Lung (tissue), 12 donors: ENCODE data around the gene CFAP157. TPM values are rescaled to one million over a fixed set of nuclear protein-coding genes. Genes with fewer than 3 reads are reported as not detected.

ENCODE experiments used
- ATAC-seq: fragments of 200-7000 bp; cut with Tn5 transposase; one replicate; pipeline ENCODE4 v1.9.1; 2020; ENCODE audit warnings: moderate number of reproducible peaks; ENCODE audit not compliant: insufficient read depth, low FRiP score
- DNase-seq, 3 donors: peaks; one replicate each; pipeline ENCODE4 v3.0.0-alpha.2; 2013 to 2017
- H3K27ac ChIP-seq, 2 donors: one replicate each; pipeline ENCODE4 v1.5.1; 2013; ENCODE audit warnings: mild to moderate bottlenecking in 2 of 2, moderate library complexity in 2 of 2, control low read depth in 1 of 2, inconsistent platforms in 1 of 2, low read depth in 1 of 2, low read length in 1 of 2
- H3K27me3 ChIP-seq, 3 donors: one replicate each; pipeline ENCODE4 v1.5.1; 2013; ENCODE audit warnings: low read length in 2 of 3; ENCODE audit not compliant: control insufficient read depth in 3 of 3, insufficient read depth in 3 of 3
- H3K36me3 ChIP-seq, 4 donors: one replicate each; pipeline ENCODE4 v1.5.1; 2013; ENCODE audit warnings: low read length in 4 of 4, mild to moderate bottlenecking in 1 of 4, moderate library complexity in 1 of 4; ENCODE audit not compliant: control insufficient read depth in 4 of 4, insufficient read depth in 4 of 4
- H3K4me1 ChIP-seq, 5 donors: one replicate each; pipeline ENCODE4 v1.5.1; 2013; ENCODE audit warnings: low read length in 5 of 5, mild to moderate bottlenecking in 2 of 5, moderate library complexity in 1 of 5; ENCODE audit not compliant: control insufficient read depth in 5 of 5, insufficient read depth in 5 of 5
- H3K4me3 ChIP-seq: one replicate; pipeline ENCODE4 v1.5.1; 2013; ENCODE audit warnings: mild to moderate bottlenecking, control low read depth, moderate library complexity
- H3K9ac ChIP-seq, 2 donors: one replicate each; pipeline ENCODE4 v1.5.1; 2013; ENCODE audit warnings: low read length in 2 of 2, control low read depth in 1 of 2; ENCODE audit not compliant: insufficient read depth in 1 of 2
- H3K9me3 ChIP-seq, 4 donors: one replicate each; pipeline ENCODE4 v1.5.1; 2013; ENCODE audit warnings: low read length in 3 of 4, mild to moderate bottlenecking in 1 of 4, moderate library complexity in 1 of 4; ENCODE audit not compliant: control insufficient read depth in 4 of 4, insufficient read depth in 3 of 4
- WGBS, 2 donors: extraction: QIAGEN DNeasy Blood & Tissue Kit; methylation state at CpG; one replicate each; pipeline ENCODE4 v1.1.7; 2013; 5-methylcytosine and 5-hydroxymethylcytosine counted together
- polyA plus RNA-seq, 2 donors: library from polyadenylated mRNA; stranded (reverse); fragments of 200-250 nt; gene quantifications; one replicate each; pipeline ENCODE4 v1.2.1, GENCODE V29; 2013
- total RNA-seq, 2 donors: library from RNA; depleted of rRNA in 1 of 2; stranded (reverse); fragments of >200 nt in 1 of 2; gene quantifications; one replicate each; pipeline ENCODE4 v1.2.1, GENCODE V29; 2014 to 2021
- TF ChIP-seq, protein P1 (sequence below): IDR thresholded peaks from 2 replicates; pipeline ENCODE4 v1.5.1; 2012; ENCODE audit warnings: mild to moderate bottlenecking; ENCODE audit errors: control extremely low read depth, extremely low read depth
- donor health status: control.
- donor health status: control.
- donor health status: Bipolar disorder and iron deficiency.
- donor health status: healthy.
- donor health status: DM: yes; HTN: yes; CAD: no.

Gene CFAP157
- total and polyA plus RNA-seq, 4 donors = 14.6 to 40.6 (median 16.1) TPM

DNA sequence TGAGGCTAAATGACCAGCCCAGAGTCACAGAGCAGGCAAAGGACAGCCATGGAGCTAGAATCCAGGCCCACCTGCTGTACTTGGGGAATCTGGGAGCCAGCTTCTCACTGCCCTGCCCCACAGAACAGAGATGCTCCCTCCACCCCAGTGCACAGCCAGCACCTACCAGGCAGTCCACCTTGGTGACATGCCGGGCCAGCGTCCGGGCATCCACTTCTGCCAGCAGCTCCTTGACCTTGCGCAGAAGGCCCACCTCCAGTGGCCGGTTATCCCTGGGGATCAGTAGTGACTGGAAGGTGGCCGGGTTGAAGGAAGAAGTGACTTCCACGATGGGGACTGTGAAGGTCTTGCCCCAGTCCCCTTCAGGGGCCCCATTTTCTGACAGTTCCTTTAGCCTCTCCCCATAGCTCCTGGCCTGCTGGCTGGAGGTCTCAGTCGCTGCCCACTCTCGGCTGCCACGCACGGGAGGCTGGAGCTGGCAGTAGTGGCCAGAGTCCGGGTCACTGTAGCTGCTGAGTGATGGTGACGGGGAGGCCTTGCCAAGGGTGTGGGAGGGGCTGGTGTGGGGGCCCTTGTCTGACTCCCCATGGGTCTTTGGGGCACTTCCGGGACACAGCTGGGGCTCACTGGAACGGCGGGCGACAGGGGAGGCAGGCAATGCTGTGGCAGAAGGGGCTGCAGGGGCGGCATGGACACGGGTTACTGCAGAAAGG lies 37.8 kb downstream of the CFAP157 start:
- H3K9ac ChIP-seq = no peak overlapping the region
- ATAC-seq (no peak), DNase-seq (no peak)
- WGBS, 2 donors = 91 to 94% methylated on average over 12 to 19 of the region's 19 CpGs
- no peak overlapping the region for H3K4me3 ChIP-seq
- TF ChIP-seq, protein P1, sequence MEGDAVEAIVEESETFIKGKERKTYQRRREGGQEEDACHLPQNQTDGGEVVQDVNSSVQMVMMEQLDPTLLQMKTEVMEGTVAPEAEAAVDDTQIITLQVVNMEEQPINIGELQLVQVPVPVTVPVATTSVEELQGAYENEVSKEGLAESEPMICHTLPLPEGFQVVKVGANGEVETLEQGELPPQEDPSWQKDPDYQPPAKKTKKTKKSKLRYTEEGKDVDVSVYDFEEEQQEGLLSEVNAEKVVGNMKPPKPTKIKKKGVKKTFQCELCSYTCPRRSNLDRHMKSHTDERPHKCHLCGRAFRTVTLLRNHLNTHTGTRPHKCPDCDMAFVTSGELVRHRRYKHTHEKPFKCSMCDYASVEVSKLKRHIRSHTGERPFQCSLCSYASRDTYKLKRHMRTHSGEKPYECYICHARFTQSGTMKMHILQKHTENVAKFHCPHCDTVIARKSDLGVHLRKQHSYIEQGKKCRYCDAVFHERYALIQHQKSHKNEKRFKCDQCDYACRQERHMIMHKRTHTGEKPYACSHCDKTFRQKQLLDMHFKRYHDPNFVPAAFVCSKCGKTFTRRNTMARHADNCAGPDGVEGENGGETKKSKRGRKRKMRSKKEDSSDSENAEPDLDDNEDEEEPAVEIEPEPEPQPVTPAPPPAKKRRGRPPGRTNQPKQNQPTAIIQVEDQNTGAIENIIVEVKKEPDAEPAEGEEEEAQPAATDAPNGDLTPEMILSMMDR = no peak
- peaks cover 0 to 5% (median 0%) of the 10 kb centered on the region in 5 donors for H3K4me1 ChIP-seq
- no peak overlapping the region for H3K27ac ChIP-seq
- peaks cover 0 to under 1% (median 0%) of the 10 kb centered on the region in 4 donors for H3K9me3 ChIP-seq
- peaks cover 0 to 3% (median 0%) of the 10 kb centered on the region in 3 donors for H3K27me3 ChIP-seq
- peaks cover 0 to 40% (median 0%) of the 10 kb centered on the region in 4 donors for H3K36me3 ChIP-seq

DNA sequence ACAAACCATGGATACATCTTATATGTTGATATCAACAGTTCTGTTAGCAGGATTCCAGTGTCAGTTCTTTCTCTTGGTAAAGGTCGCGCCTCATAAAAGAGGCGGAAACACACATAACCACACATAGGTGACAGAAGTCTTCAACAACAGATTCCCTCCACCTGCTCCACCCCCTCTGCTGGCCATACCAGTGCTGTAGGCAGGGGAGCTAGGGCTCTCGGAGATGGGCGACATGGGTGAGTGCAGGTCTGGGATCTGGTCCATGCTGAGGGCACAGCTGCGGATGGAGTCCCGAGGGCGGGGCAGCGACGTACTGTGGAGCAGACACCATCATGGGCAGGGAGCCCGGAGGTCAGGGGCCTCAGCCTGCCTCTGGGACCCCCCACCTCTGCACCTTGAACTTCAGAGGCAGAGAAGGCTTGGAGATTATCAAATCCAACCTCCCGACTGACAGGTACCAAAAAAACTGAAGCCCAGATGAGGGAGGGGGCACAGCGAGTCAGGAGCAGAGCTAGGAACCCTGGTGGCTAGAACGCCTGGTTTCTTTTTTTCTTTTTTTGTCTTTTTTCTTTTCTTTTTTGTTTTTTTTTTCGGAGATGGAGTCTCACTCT lies 40.3 kb downstream of the CFAP157 start:
- no peak for DNase-seq
- no peak for ATAC-seq
- WGBS, 2 donors = 78 to 90% methylated on average over 15 of the region's 15 CpGs

DNA sequence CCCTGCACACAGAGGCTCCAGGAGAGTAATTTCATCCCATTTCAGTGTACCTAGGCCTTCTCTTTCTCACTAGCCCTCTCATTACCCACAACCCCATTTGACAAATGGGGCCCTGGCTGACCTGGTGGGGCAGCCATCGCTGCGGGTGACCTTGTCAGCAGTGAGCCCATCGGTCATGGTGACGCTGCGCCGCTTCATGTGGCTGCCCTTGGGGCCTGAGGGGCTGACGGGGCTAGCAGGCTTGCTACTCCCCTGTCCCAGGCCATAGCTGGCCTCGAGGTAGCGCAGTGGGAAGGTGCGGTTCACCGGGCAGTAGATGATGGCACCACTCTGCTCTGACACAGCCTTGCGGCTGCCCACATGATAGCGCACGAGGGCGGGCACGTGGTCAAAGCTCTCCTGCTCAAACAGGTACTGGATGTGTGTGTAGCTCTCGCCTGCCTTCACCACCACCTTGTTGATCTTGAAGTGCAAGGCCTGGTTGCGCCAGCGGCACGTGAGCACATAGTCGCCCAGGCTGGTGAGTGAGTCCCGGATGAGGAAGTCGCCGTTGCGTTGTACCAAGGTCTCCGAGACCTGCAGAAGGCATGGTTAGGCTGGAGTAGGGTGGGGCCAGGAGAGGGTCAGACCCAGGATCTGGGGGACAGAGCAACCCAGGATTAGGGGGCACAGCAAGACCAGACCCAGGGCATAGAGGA lies 42.5 kb downstream of the CFAP157 start:
- WGBS, 2 donors = 82 to 88% methylated on average over 26 of the region's 26 CpGs

More for the DNA sequence above, 40.3 kb downstream of the CFAP157 start:
- H3K27me3 ChIP-seq = peaks cover 0 to 3% (median 0%) of the 10 kb centered on the region in 3 donors
- no peak overlapping the region for H3K9ac ChIP-seq
- TF ChIP-seq, protein P1 = no peak
- H3K9me3 ChIP-seq = peaks cover 0 to 3% (median 0%) of the 10 kb centered on the region in 4 donors
- H3K4me3 ChIP-seq = no peak overlapping the region
- H3K27ac ChIP-seq = no peak overlapping the region
- peaks cover 0 to 40% (median 0%) of the 10 kb centered on the region in 4 donors for H3K36me3 ChIP-seq
- H3K4me1 ChIP-seq = peaks cover 0 to 5% (median 0%) of the 10 kb centered on the region in 5 donors

More for the DNA sequence above, 42.5 kb downstream of the CFAP157 start:
- no peak overlapping the region for H3K27ac ChIP-seq
- no peak overlapping the region for H3K4me3 ChIP-seq
- H3K27me3 ChIP-seq = peaks cover 0 to 3% (median 2%) of the 10 kb centered on the region in 3 donors
- ATAC-seq = no peak
- no peak for DNase-seq
- no peak overlapping the region for H3K9ac ChIP-seq
- TF ChIP-seq, protein P1 = no peak
- peaks cover 0 to 39% (median 0%) of the 10 kb centered on the region in 4 donors for H3K36me3 ChIP-seq
- H3K9me3 ChIP-seq = peaks cover 0 to 3% (median 0%) of the 10 kb centered on the region in 4 donors
- peaks cover 0 to 5% (median 0%) of the 10 kb centered on the region in 5 donors for H3K4me1 ChIP-seq
